ENCODE results near the gene TGOLN2. TPM values are rescaled to one million over a fixed set of nuclear protein-coding genes. Genes with fewer than 3 reads are reported as not detected.
"Not testable (repeated sequence)": the region's sequence is repeated elsewhere in the genome, so short reads cannot be mapped to it uniquely, and the experiment has no call there.

TGOLN2 gene
- total RNA-seq, 4 donors from 2014 or later = 220 to 296 (median 250) TPM

- Histone ChIP-seq H3K9me3 (no peaks in the 10 kb centered on the region), H3K27ac (no peak overlapping the region), H3K36me3 (no peaks in the 10 kb centered on the region), H3K4me1 (peaks cover 0 to 14% (median 2%) of the 10 kb centered on the region in 4 donors), H3K4me3 (no peak overlapping the region), H3K27me3 (no peaks in the 10 kb centered on the region)
- DNase-seq = peak in 1 of 3 donors; percentile 26
- no peak for TF ChIP-seq CTCF (IDR thresholded peaks at IDR 0.05)
- no peak for TF ChIP-seq POLR2A (IDR thresholded peaks at IDR 0.05)
Observed at GRCh38 chr2:85330839-85331636, 3.2 kb upstream of the TGOLN2 start.

- not testable (repeated sequence) for H3K36me3 ChIP-seq, H3K27ac ChIP-seq, H3K27me3 ChIP-seq, H3K9me3 ChIP-seq, H3K4me3 ChIP-seq
- peaks cover 0 to 20% (median 9%) of the 10 kb centered on the region in 4 donors for H3K4me1 ChIP-seq
- DNase-seq = peak in 1 of 3 donors; percentile 15
Observed at GRCh38 chr2:85329701-85330100, 1.9 kb upstream of the TGOLN2 start.

- TF ChIP-seq CTCF (IDR thresholded peaks at IDR 0.05) (no peak), POLR2A (IDR thresholded peaks at IDR 0.05) (no peak)
- Histone ChIP-seq H3K27ac (no peak overlapping the region), H3K27me3 (no peaks in the 10 kb centered on the region), H3K36me3 (peaks cover 0 to 5% (median 0%) of the 10 kb centered on the region in 3 donors), H3K4me3 (no peak overlapping the region), H3K4me1 (peaks cover 0 to 22% (median 10%) of the 10 kb centered on the region in 4 donors), H3K9me3 (no peaks in the 10 kb centered on the region)
- DNase-seq = no peak
Observed at GRCh38 chr2:85329181-85329651, 1.4 kb upstream of the TGOLN2 start.

GRCh38 chr2:85327160-85327821 lies 498 bp downstream of the TGOLN2 start:
- Histone ChIP-seq H3K4me1 (peaks cover 0 to 40% (median 13%) of the 10 kb centered on the region in 4 donors), H3K36me3 (peaks cover 0 to 24% (median 0%) of the 10 kb centered on the region in 3 donors), H3K27ac (peak overlapping the region; percentile 93 to 99 (median 96)), H3K4me3 (peak overlapping the region; percentile 75 to 87 (median 83)), H3K27me3 (no peaks in the 10 kb centered on the region), H3K9me3 (no peaks in the 10 kb centered on the region)
- peak; percentile 57 to 81 (median 73) for DNase-seq
- TF ChIP-seq POLR2A (IDR thresholded peaks at IDR 0.05) (no peak), CTCF (IDR thresholded peaks at IDR 0.05) (no peak)

GRCh38 chr2:85326406-85327159 lies 1.2 kb downstream of the TGOLN2 start:
- Histone ChIP-seq H3K9me3 (no peaks in the 10 kb centered on the region), H3K4me1 (peaks cover 0 to 47% (median 13%) of the 10 kb centered on the region in 4 donors), H3K36me3 (peaks cover 0 to 32% (median 0%) of the 10 kb centered on the region in 3 donors), H3K27me3 (no peaks in the 10 kb centered on the region), H3K4me3 (peak overlapping the region; percentile 75 to 87 (median 83)), H3K27ac (peak overlapping the region; percentile 93 to 99 (median 96))
- TF ChIP-seq CTCF (IDR thresholded peaks at IDR 0.05) (no peak), POLR2A (IDR thresholded peaks at IDR 0.05) (peak in 1 of 2 donors; percentile 15)
- DNase-seq = peak in 2 of 3 donors; percentile 50 to 74
